NT2/D1 (cell line): Measurements from ENCODE around the gene UNC5B.

ENCODE experiments used
- YY1 ChIP-seq: IDR thresholded peaks from 2 replicates; pipeline ENCODE4 v1.6.1; 2011; ENCODE audit not compliant: insufficient read length, insufficient read depth
- ZNF274 ChIP-seq: IDR thresholded peaks from 2 replicates; pipeline ENCODE4 v1.6.1; 2011; ENCODE audit warnings: mild to moderate bottlenecking, low read depth, low read length

DNA sequence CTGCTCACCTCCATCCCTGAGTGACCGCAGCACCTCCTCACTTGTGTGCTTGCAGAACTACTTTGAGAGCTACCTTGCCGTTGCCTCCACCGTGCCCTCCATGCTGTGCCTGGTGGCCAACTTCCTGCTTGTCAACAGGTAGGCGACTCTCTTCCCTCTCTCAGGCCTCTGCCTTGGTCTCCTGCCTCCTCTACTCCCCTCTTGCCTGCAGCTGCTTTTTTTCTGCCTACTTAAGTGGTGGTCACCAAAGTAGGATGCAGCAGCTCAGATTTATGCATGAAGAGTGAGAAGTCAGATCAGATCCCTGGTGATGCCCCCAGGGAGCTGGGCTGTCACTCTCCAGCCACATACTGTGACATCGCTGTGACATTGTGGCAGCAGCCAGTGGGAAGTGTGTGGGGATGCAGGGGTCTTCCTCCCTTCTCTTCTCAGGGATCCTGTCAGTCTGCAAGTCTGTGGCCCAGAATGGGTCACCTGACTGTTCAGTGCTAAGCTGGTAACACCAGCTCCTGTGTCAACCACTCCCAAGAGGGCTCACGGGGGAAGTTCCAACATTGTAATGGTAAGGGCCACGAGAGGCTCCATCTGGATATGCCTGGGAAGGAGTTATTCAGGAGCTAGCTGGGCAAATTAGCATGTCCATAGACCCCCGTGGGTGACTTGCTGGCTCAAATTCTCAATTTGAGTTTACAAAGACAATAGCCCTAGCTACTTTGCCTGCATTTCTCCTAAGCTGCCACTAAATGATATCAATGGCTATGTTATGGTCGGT is 132.0 kb downstream of the UNC5B start:
- TF ChIP-seq YY1 (no peak), ZNF274 (no peak)
